ENCODE results near the gene FAM168A. TPM values are rescaled to one million over a fixed set of nuclear protein-coding genes. Genes with fewer than 3 reads are reported as not detected.

Gene FAM168A
- total RNA-seq, 3 donors from 2014 or later (not counting 1 experiment from before 2014, with no cell fraction given), result 27.4 to 39.8 (median 30.4) TPM

GRCh38 chr11:73566422-73566821, 31.5 kb downstream of the FAM168A start:
- Histone ChIP-seq H3K4me1 (ENCODE audit: control insufficient read depth, insufficient read depth, low read length) (no peaks in the 10 kb centered on the region), H3K36me3 (ENCODE audit: control insufficient read depth, insufficient read depth, low read length) (no peaks in the 10 kb centered on the region), H3K4me3 (ENCODE audit: low read length) (no peak overlapping the region), H3K27ac (ENCODE audit: low read length) (no peak overlapping the region), H3K9me3 (ENCODE audit: control insufficient read depth, insufficient read depth, low read length) (no peaks in the 10 kb centered on the region), H3K27me3 (ENCODE audit: control insufficient read depth, insufficient read depth, low read length) (no peaks in the 10 kb centered on the region)
- Mint-ChIP-seq H3K4me1 (peaks cover 0 to 4% of the 10 kb centered on the region in 2 donors), H3K9me3 (no peaks in the 10 kb centered on the region), H3K27me3 (ENCODE audit: low read depth in 2 of 2) (no peaks in the 10 kb centered on the region), H3K27ac (no peak overlapping the region), H3K36me3 (no peaks in the 10 kb centered on the region), H3K4me3 (no peak overlapping the region)
- no peak for DNase-seq
- no peak for ATAC-seq
- intact Hi-C loops (cut with micrococcal nuclease), result no loop called here
- TF ChIP-seq CTCF (IDR thresholded peaks at IDR 0.05), result no peak

DNA sequence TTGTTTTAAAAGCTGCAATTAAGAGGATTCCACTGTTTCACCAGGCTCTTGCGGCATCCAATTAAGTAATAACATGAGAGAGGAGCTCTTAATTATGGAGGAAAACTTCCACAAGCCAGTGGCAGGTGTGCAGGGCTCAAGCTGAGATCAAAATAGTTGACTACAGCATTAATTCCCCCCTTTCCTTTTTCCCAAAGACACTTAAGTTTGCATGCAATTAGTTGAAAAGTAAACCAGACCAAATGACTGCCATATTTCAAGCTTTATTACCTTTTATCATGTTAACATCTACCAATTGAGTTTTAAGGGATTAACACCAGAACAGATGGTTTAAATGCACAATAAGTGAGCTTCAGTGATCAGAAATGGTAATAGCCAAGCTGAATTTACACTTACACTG, 32.1 kb downstream of the FAM168A start:
- H3K36me3 ChIP-seq (ENCODE audit: control insufficient read depth, insufficient read depth, low read length), result no peaks in the 10 kb centered on the region
- H3K4me1 ChIP-seq (ENCODE audit: control insufficient read depth, insufficient read depth, low read length), result no peaks in the 10 kb centered on the region
- no peak overlapping the region for H3K27ac ChIP-seq (ENCODE audit: low read length)
- Mint-ChIP-seq H3K27ac (no peak overlapping the region), H3K4me3 (no peak overlapping the region), H3K4me1 (peaks cover 0 to 4% of the 10 kb centered on the region in 2 donors), H3K36me3 (no peaks in the 10 kb centered on the region), H3K9me3 (no peaks in the 10 kb centered on the region), H3K27me3 (ENCODE audit: low read depth in 2 of 2) (no peaks in the 10 kb centered on the region)
- DNase-seq (no peak), ATAC-seq (no peak)
- no peak overlapping the region for H3K4me3 ChIP-seq (ENCODE audit: low read length)
- intact Hi-C loops (cut with micrococcal nuclease), result no loop called here
- no peak for TF ChIP-seq CTCF (IDR thresholded peaks at IDR 0.05)
- H3K27me3 ChIP-seq (ENCODE audit: control insufficient read depth, insufficient read depth, low read length), result no peaks in the 10 kb centered on the region
- WGBS (ENCODE audit: insufficient coverage), result 43% methylated on average over 1 of the region's 1 CpG
- no peaks in the 10 kb centered on the region for H3K9me3 ChIP-seq (ENCODE audit: control insufficient read depth, insufficient read depth, low read length)

GRCh38 chr11:73564903-73565302, 33.0 kb downstream of the FAM168A start:
- Histone ChIP-seq H3K36me3 (ENCODE audit: control insufficient read depth, insufficient read depth, low read length) (no peaks in the 10 kb centered on the region), H3K4me3 (ENCODE audit: low read length) (no peak overlapping the region), H3K9me3 (ENCODE audit: control insufficient read depth, insufficient read depth, low read length) (no peaks in the 10 kb centered on the region), H3K27ac (ENCODE audit: low read length) (no peak overlapping the region), H3K4me1 (ENCODE audit: control insufficient read depth, insufficient read depth, low read length) (no peaks in the 10 kb centered on the region), H3K27me3 (ENCODE audit: control insufficient read depth, insufficient read depth, low read length) (no peaks in the 10 kb centered on the region)
- TF ChIP-seq CTCF (IDR thresholded peaks at IDR 0.05), result no peak
- no peaks in the 10 kb centered on the region for H3K36me3 Mint-ChIP-seq
- no peak overlapping the region for H3K27ac Mint-ChIP-seq
- DNase-seq (no peak), ATAC-seq (no peak)
- no peaks in the 10 kb centered on the region for H3K9me3 Mint-ChIP-seq
- no peak overlapping the region for H3K4me3 Mint-ChIP-seq
- intact Hi-C loops (cut with micrococcal nuclease), result no loop called here
- no peaks in the 10 kb centered on the region for H3K27me3 Mint-ChIP-seq (ENCODE audit: low read depth in 2 of 2)
- peaks cover 0 to 5% of the 10 kb centered on the region in 2 donors for H3K4me1 Mint-ChIP-seq
- 100% methylated on average over 2 of the region's 2 CpGs for WGBS (ENCODE audit: insufficient coverage)

DNA sequence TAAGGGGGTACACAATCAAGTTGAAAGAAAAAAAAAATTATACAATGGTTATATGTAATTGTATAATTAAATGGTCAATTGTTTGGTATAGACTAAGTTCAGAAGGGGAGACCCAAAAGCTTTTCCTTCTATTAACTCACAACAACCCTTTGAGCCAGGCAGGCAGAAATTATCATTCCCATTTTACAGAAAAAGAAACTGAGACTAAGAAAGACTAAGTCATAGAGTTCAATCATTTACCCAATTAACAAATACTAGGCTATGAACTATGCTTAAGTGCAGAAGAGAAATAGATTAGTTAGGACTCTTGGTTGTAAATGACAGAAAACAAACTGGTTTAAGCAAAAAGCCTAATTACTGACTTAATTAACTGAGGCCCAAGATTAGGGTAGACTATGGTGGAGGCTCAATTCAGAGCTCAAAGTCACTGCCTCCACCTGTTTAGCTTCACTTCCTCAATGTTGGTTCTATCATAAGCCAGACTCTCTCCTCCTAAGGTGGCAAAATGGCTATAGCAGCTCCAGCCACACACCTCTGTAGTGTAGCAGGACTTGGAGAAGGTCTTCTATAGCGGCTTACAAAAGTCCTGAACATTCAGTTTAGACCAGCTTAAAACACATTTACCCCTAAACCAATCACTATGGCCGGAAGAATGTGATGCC, 34.2 kb downstream of the FAM168A start:
- Mint-ChIP-seq H3K27ac (no peak overlapping the region), H3K4me1 (peaks cover 0 to 9% of the 10 kb centered on the region in 2 donors), H3K9me3 (no peaks in the 10 kb centered on the region), H3K36me3 (no peaks in the 10 kb centered on the region), H3K27me3 (ENCODE audit: low read depth in 2 of 2) (no peaks in the 10 kb centered on the region), H3K4me3 (no peak overlapping the region)
- WGBS (ENCODE audit: insufficient coverage), result 96% methylated on average over 2 of the region's 2 CpGs
- no peak overlapping the region for H3K27ac ChIP-seq (ENCODE audit: low read length)
- H3K36me3 ChIP-seq (ENCODE audit: control insufficient read depth, insufficient read depth, low read length), result no peaks in the 10 kb centered on the region
- intact Hi-C loops (cut with micrococcal nuclease), result no loop called here
- H3K9me3 ChIP-seq (ENCODE audit: control insufficient read depth, insufficient read depth, low read length), result no peaks in the 10 kb centered on the region
- H3K4me3 ChIP-seq (ENCODE audit: low read length), result no peak overlapping the region
- DNase-seq, result no peak
- TF ChIP-seq CTCF (IDR thresholded peaks at IDR 0.05), result no peak
- no peaks in the 10 kb centered on the region for H3K4me1 ChIP-seq (ENCODE audit: control insufficient read depth, insufficient read depth, low read length)
- H3K27me3 ChIP-seq (ENCODE audit: control insufficient read depth, insufficient read depth, low read length), result no peaks in the 10 kb centered on the region
- no peak for ATAC-seq

All from natural killer cell (primary cell).